Activated naive CD4-positive, alpha-beta T cell treated with anti-CD3 and anti-CD28 coated beads, Interleukin-2, amount 50 U/mL, for 24 hours (primary cell): ENCODE results near the gene ZFP64.

Experiments used
- H3K27ac Mint-ChIP-seq: one replicate; pipeline ENCODE4 v1.8.0; 2021; ENCODE audit warnings: mild to moderate bottlenecking, mixed read lengths
- H3K27me3 Mint-ChIP-seq: one replicate; pipeline ENCODE4 v1.8.0; 2021; ENCODE audit warnings: mixed read lengths
- H3K36me3 Mint-ChIP-seq: one replicate; pipeline ENCODE4 v1.8.0; 2021; ENCODE audit warnings: mixed read lengths
- H3K4me1 Mint-ChIP-seq: one replicate; pipeline ENCODE4 v1.8.0; 2021; ENCODE audit warnings: mixed read lengths
- H3K4me3 Mint-ChIP-seq: one replicate; pipeline ENCODE4 v1.8.0; 2021; ENCODE audit warnings: mild to moderate bottlenecking, mixed read lengths
- H3K9me3 Mint-ChIP-seq: one replicate; pipeline ENCODE4 v1.8.0; 2021; ENCODE audit warnings: mixed read lengths

Gene ZFP64

DNA sequence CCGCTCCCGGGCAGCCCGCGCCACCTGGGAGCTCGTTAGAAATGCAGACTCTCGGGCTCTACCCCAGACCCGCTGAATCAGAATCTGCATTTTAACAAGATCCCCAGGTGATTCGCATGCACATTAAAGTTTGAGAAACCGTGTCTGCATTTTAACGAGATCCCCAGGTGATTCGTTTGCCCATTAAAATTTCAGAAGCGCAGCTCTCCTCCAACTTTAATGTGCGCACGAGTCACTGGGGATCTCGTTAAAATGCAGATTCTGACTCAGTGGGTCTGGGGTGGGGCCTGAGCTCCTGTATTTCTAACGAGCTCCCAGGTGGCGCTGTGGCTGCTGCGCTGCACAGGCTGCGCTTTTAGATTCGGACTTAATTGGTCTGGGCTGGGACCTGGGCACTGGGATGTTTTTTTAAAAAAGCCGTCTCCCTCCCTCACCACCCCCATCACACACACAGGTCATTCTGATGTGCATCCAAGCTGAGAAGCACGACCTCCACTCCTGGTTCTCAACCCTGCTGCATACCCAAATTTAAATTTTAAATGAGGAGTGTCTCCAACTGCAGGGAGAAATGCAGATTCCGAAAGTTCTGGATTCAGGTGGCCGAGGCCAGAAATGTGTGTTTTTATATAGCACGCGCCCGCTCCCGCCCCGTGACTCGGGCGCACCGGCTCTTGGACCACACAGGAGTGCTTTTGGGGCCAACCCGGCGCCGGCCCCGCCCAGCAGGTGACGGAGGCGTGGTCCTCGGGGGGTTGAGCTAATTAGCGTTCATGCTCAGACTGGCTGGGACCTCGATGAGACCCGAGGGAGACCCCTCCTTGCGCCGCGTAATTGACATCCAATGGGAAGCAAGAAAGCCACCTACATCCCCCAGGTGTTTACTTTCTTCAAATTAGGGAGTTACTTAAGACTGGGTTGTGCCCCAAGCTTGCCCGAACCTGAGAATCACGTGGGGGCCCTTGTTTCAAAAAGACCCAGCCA lies 85.8 kb downstream of the ZFP64 start:
- peaks cover 5% of the 10 kb centered on the region for H3K36me3 Mint-ChIP-seq
- H3K27me3 Mint-ChIP-seq: peaks cover 19% of the 10 kb centered on the region
- no peak overlapping the region for H3K27ac Mint-ChIP-seq

DNA sequence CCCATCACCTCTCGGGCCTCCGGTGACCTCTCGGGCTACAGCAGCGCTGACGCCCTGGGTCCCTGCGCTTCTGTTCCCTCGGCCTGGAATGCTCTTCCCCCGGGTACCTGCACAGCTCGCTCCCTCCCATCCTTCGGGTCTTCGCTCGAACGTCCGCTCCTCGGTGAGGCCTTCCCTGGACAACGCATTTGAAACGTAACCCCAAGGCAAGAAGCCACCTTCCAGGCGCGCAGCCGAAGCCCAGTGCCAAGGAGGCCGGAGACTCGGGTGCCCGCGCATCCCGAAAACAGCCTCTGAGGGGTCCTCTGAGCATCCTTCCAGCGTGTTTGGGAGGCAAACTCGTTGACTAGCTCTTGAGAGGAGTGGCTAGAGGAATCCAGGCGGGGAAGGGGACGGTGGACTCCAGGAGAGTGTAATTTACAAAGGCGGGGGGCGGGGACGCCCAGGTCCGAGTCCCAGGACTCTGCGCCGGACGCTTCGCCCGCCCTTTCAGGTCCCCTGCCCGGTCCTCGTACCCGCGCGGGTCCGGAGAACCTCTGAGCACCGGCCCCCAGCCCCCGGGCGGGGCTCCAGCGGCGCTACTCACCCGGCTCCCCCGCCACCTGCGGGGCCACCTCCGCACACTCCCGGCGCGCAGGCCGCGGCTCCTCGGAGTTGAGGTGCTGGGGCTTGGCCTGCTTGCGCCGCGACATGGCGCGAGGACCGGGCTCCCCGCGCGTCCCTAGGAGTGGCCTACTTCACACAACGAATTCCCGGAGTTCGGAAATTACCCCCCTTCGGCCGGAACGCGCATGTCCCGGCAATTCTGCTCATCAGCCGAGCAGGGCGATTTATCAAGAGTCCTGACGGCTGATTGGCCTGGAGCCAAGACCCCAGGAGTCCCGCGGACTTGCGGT lies 86.8 kb downstream of the ZFP64 start:
- no peaks in the 10 kb centered on the region for H3K9me3 Mint-ChIP-seq
- H3K27ac Mint-ChIP-seq: no peak overlapping the region
- H3K4me1 Mint-ChIP-seq: peaks cover 19% of the 10 kb centered on the region
- peak overlapping the region; percentile 83 for H3K4me3 Mint-ChIP-seq
- H3K36me3 Mint-ChIP-seq: peaks cover 3% of the 10 kb centered on the region
- H3K27me3 Mint-ChIP-seq: peaks cover 19% of the 10 kb centered on the region

More for the DNA sequence above, 85.8 kb downstream of the ZFP64 start:
- peak overlapping the region; percentile 47 for H3K4me3 Mint-ChIP-seq
- H3K9me3 Mint-ChIP-seq: no peaks in the 10 kb centered on the region
- peaks cover 19% of the 10 kb centered on the region for H3K4me1 Mint-ChIP-seq

DNA sequence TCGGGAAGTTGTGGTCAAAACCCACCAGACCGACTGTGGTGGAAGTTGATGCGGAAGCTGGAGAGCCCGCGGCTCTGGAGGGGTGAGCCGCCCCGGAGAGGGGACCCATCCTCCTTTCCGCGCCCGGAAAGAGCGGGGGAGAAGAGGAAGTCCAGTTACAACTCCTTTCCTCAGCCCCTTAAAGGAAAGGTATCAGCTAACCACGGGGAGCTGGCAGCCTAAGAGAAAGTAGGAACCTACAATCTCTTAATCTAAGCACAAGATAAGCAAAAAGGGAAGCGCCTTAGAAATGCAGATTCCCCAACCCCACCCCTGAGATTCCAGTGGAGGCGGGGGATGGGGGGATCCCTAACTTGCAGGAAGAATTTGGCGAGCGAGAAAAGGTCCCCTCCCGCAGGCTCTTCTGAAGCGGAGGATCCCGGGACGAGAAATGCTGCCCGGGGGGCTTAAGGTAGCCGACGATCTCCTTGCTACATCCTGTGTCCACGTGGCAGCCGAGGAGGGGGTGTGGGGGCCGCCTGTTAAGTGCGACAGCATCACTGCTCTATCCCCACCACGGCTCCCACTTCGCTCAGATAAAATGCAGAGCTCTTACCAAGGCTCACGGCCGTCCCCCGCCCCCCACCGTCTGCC lies 87.5 kb downstream of the ZFP64 start:
- Mint-ChIP-seq H3K9me3 (no peaks in the 10 kb centered on the region), H3K4me1 (peaks cover 19% of the 10 kb centered on the region), H3K36me3 (peaks cover 3% of the 10 kb centered on the region), H3K4me3 (peak overlapping the region; percentile 83), H3K27ac (no peak overlapping the region), H3K27me3 (peaks cover 19% of the 10 kb centered on the region)

DNA sequence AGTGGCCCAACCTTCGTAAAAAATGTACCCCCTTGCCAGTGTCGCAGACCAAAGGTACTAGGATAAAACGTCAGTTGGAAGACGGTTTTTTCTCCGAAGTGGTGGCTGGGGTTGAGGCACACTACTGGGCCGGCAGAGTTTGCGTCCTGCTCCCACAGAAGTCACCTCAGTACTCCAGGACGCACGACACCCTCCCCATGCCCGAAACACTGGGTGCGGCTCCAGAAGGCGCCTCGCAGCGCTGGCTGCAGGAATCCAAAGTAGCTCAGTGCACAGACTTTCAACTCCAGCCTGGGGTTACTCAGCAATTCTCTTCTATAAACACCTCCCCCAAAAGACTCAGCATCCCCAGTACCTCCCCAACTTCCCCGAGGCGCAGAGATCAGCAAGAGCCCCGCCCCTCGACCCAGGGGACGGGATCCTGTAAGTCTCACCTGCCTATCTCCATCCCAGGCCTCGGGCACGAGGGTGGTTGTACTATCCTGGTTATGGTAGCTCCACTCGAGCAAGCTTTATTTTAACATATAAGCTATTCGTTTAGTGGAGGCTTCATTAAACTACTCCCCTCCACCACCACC lies 88.2 kb downstream of the ZFP64 start:
- Mint-ChIP-seq H3K27me3 (peaks cover 19% of the 10 kb centered on the region), H3K9me3 (no peaks in the 10 kb centered on the region), H3K4me3 (peak overlapping the region; percentile 83), H3K4me1 (peaks cover 19% of the 10 kb centered on the region), H3K36me3 (peaks cover 2% of the 10 kb centered on the region), H3K27ac (no peak overlapping the region)

DNA sequence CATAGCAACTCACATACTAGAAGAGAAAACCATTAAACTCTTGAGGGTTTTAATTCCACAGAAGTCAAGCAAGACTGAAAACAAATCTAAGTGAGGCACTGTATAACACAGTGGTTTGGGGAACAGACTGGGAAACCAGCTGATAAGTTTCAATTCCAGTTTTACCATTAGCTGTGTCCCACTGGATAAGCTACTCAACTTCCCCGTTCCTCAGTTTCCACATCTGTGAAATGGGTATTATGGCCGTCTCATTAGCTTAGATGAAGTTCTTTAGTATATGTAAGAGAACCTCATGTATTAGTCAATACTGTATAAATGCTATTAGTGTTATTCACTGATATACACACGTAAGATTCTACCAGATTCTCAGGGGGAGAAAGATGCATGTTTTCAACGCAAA lies 89.0 kb downstream of the ZFP64 start:
- Mint-ChIP-seq H3K27me3 (peaks cover 19% of the 10 kb centered on the region), H3K36me3 (peaks cover under 1% of the 10 kb centered on the region), H3K4me3 (no peak overlapping the region), H3K4me1 (peaks cover 19% of the 10 kb centered on the region), H3K27ac (no peak overlapping the region), H3K9me3 (no peaks in the 10 kb centered on the region)

- no peaks in the 10 kb centered on the region for H3K9me3 Mint-ChIP-seq
- H3K4me3 Mint-ChIP-seq: no peak overlapping the region
- H3K27ac Mint-ChIP-seq: no peak overlapping the region
- no peaks in the 10 kb centered on the region for H3K36me3 Mint-ChIP-seq
- H3K4me1 Mint-ChIP-seq: peaks cover 19% of the 10 kb centered on the region
- H3K27me3 Mint-ChIP-seq: peaks cover 19% of the 10 kb centered on the region
Measured at GRCh38 chr20:52102126-52102525, 89.5 kb downstream of the ZFP64 start.
